ENCODE measurements around the gene CDC42EP4. TPM values are rescaled to one million over a fixed set of nuclear protein-coding genes. Genes with fewer than 3 reads are reported as not detected.
A peak's percentile ranks its signal among the peaks of the same experiment; 100 is the strongest.

CDC42EP4 gene
- total and polyA plus RNA-seq, 10 of the 15 experiments (the other 5 are each of a cell fraction or from before 2014, with no cell fraction given), result 0.05 to 7.1 (median 2.7) TPM

DNA sequence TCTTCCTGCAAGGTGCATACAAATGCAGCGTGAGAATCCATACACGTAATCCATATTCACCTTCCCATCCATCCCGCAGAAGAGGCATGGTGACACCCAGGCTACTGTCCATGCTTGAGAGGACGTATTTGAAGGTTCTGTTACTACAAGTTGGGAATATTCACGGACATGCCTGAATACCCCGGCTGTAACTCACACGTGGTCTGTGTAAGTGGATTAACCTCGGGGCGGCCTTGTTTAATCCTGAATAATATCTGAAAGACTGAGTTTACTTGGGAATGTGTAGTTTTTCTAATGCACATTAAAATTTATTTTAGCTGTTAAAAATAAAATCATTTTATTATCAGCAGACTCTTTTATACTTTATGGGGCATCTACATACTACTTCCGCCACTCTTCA, 63.3 kb downstream of the CDC42EP4 start:
- in situ Hi-C loops (cut with MboI), result no loop called here
- CTCF ChIA-PET, result interaction anchor here (1.2 to 12.7 kb wide), 8 partner anchors 16 to 692 kb away, joined by 3 to 365 read pairs (median 10); partner anchors contain the start of gene COG1
- TF ChIP-seq RCOR1 (conservative IDR thresholded peaks at IDR 0.05; ENCODE audit: low read depth, low read length) (no peak), GATAD2B (conservative IDR thresholded peaks at IDR 0.05; ENCODE audit: low read depth) (no peak), CHD1 (IDR thresholded peaks at IDR 0.05; ENCODE audit: low read depth, low read length) (no peak), NFYA (IDR thresholded peaks at IDR 0.05; ENCODE audit: borderline replicate concordance, low read depth, low read length) (no peak)
- TF ChIP-seq, protein P1, sequence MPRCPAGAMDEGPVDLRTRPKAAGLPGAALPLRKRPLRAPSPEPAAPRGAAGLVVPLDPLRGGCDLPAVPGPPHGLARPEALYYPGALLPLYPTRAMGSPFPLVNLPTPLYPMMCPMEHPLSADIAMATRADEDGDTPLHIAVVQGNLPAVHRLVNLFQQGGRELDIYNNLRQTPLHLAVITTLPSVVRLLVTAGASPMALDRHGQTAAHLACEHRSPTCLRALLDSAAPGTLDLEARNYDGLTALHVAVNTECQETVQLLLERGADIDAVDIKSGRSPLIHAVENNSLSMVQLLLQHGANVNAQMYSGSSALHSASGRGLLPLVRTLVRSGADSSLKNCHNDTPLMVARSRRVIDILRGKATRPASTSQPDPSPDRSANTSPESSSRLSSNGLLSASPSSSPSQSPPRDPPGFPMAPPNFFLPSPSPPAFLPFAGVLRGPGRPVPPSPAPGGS (IDR thresholded peaks at IDR 0.05; ENCODE audit: borderline replicate concordance, insufficient read depth, low read depth, low read length, poor library complexity, severe bottlenecking), result no peak
- TF ChIP-seq, protein P2, sequence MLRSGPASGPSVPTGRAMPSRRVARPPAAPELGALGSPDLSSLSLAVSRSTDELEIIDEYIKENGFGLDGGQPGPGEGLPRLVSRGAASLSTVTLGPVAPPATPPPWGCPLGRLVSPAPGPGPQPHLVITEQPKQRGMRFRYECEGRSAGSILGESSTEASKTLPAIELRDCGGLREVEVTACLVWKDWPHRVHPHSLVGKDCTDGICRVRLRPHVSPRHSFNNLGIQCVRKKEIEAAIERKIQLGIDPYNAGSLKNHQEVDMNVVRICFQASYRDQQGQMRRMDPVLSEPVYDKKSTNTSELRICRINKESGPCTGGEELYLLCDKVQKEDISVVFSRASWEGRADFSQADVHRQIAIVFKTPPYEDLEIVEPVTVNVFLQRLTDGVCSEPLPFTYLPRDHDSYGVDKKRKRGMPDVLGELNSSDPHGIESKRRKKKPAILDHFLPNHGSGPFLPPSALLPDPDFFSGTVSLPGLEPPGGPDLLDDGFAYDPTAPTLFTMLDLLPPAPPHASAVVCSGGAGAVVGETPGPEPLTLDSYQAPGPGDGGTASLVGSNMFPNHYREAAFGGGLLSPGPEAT (IDR thresholded peaks at IDR 0.05; ENCODE audit: low read depth), result no peak
- TF ChIP-seq, protein P3, sequence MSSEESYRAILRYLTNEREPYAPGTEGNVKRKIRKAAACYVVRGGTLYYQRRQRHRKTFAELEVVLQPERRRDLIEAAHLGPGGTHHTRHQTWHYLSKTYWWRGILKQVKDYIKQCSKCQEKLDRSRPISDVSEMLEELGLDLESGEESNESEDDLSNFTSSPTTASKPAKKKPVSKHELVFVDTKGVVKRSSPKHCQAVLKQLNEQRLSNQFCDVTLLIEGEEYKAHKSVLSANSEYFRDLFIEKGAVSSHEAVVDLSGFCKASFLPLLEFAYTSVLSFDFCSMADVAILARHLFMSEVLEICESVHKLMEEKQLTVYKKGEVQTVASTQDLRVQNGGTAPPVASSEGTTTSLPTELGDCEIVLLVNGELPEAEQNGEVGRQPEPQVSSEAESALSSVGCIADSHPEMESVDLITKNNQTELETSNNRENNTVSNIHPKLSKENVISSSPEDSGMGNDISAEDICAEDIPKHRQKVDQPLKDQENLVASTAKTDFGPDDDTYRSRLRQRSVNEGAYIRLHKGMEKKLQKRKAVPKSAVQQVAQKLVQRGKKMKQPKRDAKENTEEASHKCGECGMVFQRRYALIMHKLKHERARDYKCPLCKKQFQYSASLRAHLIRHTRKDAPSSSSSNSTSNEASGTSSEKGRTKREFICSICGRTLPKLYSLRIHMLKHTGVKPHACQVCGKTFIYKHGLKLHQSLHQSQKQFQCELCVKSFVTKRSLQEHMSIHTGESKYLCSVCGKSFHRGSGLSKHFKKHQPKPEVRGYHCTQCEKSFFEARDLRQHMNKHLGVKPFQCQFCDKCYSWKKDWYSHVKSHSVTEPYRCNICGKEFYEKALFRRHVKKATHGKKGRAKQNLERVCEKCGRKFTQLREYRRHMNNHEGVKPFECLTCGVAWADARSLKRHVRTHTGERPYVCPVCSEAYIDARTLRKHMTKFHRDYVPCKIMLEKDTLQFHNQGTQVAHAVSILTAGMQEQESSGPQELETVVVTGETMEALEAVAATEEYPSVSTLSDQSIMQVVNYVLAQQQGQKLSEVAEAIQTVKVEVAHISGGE (CRISPR knock-in tag; IDR thresholded peaks at IDR 0.05), result no peak
- TF ChIP-seq, protein P4, sequence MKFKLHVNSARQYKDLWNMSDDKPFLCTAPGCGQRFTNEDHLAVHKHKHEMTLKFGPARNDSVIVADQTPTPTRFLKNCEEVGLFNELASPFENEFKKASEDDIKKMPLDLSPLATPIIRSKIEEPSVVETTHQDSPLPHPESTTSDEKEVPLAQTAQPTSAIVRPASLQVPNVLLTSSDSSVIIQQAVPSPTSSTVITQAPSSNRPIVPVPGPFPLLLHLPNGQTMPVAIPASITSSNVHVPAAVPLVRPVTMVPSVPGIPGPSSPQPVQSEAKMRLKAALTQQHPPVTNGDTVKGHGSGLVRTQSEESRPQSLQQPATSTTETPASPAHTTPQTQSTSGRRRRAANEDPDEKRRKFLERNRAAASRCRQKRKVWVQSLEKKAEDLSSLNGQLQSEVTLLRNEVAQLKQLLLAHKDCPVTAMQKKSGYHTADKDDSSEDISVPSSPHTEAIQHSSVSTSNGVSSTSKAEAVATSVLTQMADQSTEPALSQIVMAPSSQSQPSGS (IDR thresholded peaks at IDR 0.05; ENCODE audit: low read length), result no peak
- TF ChIP-seq, protein P5, sequence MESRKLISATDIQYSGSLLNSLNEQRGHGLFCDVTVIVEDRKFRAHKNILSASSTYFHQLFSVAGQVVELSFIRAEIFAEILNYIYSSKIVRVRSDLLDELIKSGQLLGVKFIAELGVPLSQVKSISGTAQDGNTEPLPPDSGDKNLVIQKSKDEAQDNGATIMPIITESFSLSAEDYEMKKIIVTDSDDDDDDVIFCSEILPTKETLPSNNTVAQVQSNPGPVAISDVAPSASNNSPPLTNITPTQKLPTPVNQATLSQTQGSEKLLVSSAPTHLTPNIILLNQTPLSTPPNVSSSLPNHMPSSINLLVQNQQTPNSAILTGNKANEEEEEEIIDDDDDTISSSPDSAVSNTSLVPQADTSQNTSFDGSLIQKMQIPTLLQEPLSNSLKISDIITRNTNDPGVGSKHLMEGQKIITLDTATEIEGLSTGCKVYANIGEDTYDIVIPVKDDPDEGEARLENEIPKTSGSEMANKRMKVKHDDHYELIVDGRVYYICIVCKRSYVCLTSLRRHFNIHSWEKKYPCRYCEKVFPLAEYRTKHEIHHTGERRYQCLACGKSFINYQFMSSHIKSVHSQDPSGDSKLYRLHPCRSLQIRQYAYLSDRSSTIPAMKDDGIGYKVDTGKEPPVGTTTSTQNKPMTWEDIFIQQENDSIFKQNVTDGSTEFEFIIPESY (IDR thresholded peaks at IDR 0.05), result no peak

More for the DNA sequence above, 63.3 kb downstream of the CDC42EP4 start:
- Histone ChIP-seq H3K4me2 (ENCODE audit: control insufficient read depth, insufficient read depth) (no peak overlapping the region), H3K79me2 (ENCODE audit: control insufficient read depth, insufficient read depth, low read length) (no peaks in the 10 kb centered on the region), H3K36me3 (ENCODE audit: control insufficient read depth in 2 of 2, insufficient read depth in 2 of 2, low read length in 1 of 2) (peaks cover 0 to 17% of the 10 kb centered on the region in 2 experiments; a peak in 3 of 4 replicates), H3K27ac (ENCODE audit: control insufficient read depth, insufficient read depth) (no peak overlapping the region), H3K9me3 (replicated peaks; ENCODE audit: control insufficient read depth, insufficient read depth, low read length) (no peaks in the 10 kb centered on the region), H3K4me3 (no peak overlapping the region), H2AFZ (ENCODE audit: control insufficient read depth, low read depth, low read length) (no peak overlapping the region), H3K27me3 (replicated peaks in 1 of 2; ENCODE audit: control insufficient read depth in 2 of 2, insufficient read depth in 2 of 2, low read length in 1 of 2) (no peaks in the 10 kb centered on the region), H4K20me1 (ENCODE audit: control insufficient read depth, insufficient read depth) (no peaks in the 10 kb centered on the region), H3K4me1 (ENCODE audit: control insufficient read depth, insufficient read depth, low read length) (no peaks in the 10 kb centered on the region), H3K9ac (ENCODE audit: control insufficient read depth, insufficient read depth, low read length) (no peak overlapping the region)
- ChIA-PET POLR2A (no interaction called here), SMC1A (ENCODE audit: uncharacterized antibody, unreplicated experiment) (interaction anchor here (0.7 to 16.1 kb wide), 8 partner anchors 16 to 689 kb away, joined by 3 to 261 read pairs (median 5); partner anchors contain the start of gene COG1), RAD21 (ENCODE audit: unreplicated experiment) (interaction anchor here (1.0 to 3.3 kb wide), 3 partner anchors 57 to 521 kb away, joined by 3 to 18 read pairs (median 5); no protein-coding TSS in a partner anchor)
- DNase-seq (ENCODE audit: low read depth, low spot score) (no peak), ATAC-seq (no peak), FAIRE-seq (no peak)
- TSS peak; percentile 37 for BruUV-seq (replicated peaks)
- WGBS (ENCODE audit: insufficient coverage, insufficient replicate concordance, low lambda C conversion rate, missing lambda C conversion rate), result 93% methylated on average over 10 of the region's 10 CpGs
- intact Hi-C loops (cut with micrococcal nuclease; ENCODE audit: unreplicated experiment), result no loop called here

Measured in GM12878 (cell line).